DMS 273 treated with DMSO at 0.1 percent for 48 hours (cell line): ENCODE results near the gene TDRD9.

Source experiments
- DNase-seq: peaks from one replicate; lab custom pipeline; 2025; lab: John Stamatoyannopoulos, UW

Gene TDRD9

DNA sequence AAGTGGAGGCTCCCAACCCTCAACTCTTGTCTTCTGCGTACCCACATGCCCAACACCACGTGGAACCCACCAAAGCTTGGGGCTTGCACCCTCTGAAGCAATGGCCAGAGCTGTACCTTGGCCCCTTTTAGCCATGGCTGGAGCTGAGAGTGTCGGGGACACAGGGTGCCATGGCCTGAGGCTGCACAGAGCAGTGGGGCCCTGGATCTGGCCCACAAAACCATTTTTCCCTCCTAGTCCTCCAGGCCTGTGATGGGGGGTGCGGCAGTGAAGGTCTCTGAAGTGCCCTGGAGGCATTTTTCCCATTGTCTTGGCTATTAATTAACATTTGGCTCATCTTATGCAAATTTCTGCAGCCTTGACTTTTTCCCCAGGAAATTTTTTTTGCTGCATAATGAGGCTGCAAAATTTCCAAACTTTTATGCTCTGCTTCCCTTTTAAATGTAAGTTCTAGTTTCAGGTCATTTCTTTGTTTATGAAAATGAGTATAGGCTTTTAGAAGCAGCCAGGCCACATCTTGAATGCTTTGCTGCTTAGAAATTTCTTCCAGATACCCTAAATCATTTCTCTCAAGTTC lies 138.6 kb downstream of the TDRD9 start:
- no peak for DNase-seq

GRCh38 chr14:104069541-104069940 lies 141.3 kb downstream of the TDRD9 start:
- DNase-seq, result no peak

GRCh38 chr14:104072586-104072985 lies 144.3 kb downstream of the TDRD9 start:
- DNase-seq, result no peak

GRCh38 chr14:104073764-104074163 lies 145.5 kb downstream of the TDRD9 start:
- no peak for DNase-seq

- no peak for DNase-seq
These were observed 147.4 kb downstream of the TDRD9 start for GRCh38 chr14:104075530-104076151.

DNA sequence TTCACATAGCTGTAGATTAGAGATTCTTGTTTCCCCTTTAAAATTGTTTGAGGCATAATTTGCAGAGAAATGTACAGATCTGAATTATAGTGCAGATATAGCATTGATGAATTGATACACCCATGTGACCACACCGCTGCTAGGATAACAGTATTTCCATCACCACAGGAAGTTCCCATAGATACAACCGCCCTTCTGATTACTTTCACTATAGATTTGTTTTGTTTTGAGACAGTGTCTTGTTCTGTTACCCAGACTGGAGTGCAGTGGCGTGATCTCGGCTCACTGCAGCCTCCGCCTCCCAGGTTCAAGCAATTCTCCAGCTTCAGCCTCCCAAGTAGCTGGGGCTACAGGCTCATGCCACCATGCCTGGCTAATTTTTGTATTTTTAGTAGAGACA lies 148.5 kb downstream of the TDRD9 start:
- no peak for DNase-seq

DNA sequence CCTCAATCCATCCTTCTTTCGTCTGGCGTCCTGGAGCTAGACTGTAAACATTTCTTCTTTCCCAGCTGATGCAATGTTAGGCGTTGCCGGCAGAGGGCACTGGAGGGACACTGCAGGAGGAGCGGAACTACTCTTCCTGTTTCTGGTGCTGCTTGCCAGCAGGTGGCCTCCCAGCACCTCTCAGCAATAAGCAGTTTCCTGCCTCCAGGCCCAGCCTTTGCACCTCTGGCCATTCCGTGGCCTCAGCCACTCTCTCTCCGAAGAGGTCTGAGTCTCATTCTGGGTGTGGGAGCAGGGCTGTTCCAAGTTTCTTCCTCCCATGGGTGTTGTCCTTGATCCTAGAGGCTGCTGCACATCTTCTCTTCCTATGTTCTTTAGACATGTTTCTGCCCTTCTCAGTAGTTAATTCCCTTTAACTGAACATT lies 149.8 kb downstream of the TDRD9 start:
- DNase-seq, result peak; percentile 73

DNA sequence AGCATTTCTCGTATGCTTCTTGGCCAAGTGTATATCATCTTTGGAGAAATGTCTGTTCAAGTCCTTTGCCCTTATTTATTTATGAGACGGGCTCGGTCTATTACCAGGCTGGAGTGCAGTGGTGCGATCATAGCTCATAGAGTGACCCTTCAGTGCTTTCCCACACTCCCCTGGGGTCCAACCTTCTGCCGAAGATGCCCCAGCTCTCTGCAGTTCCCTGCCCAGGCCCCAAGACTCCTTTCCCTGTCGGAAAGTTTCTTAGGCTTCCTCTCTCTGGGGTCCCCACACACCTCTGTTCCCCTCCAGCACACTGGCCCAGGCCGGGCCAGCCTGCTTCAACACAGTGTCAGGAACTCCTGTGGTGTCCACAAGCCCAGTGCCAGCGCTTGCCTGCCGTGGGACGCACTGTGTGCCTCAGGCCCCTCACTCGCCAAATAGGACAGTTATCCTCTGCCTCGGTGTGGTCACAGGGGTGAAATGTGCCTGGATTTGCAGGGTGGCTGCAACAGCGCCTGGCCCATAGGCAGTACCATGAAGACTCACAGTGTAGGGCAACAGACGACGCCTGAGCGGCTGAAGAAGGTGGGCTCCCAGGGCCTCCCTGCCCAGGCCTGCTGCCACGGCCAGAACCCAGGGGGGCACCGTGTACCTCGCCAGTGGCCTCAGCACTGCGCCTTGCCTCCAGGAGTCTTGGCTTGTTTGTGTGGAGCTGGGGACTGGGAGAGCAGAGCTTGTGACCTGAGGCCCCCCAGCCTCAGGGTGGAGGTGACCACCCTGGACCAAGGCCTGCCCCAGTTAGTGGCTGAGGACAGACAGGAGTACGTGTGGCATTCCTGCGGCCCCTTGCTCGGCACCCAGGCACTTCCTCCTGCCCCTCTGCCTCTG lies 152.4 kb downstream of the TDRD9 start:
- DNase-seq, result no peak

GRCh38 chr14:104081261-104081835 lies 153.1 kb downstream of the TDRD9 start:
- no peak for DNase-seq

DNA sequence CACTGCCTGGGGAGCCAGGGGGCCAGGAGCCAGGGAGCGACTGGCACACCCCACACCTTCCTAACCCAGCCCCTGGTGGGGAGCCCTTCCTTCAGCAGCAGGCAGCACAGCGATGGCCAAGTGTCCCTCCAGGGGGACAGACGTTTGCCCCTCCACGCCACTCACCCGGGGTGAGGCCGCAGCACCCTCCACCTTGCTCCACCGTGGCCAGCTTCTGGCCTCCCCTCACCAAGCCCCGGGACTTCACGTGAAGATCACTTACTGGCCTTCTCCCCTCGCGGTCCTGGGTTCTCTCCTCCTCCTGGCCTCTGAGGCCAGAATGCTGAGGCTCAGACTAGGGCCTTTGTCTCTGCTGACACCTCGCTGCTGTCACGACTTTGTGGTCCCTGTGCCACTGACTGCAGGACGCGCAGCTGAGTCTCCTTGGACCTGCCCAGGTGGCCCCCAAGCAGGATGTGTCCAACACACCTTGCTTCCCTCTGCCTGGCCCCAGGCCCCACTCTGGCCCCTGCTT lies 153.8 kb downstream of the TDRD9 start:
- DNase-seq, result no peak

GRCh38 chr14:104082807-104083206 lies 154.6 kb downstream of the TDRD9 start:
- no peak for DNase-seq

DNA sequence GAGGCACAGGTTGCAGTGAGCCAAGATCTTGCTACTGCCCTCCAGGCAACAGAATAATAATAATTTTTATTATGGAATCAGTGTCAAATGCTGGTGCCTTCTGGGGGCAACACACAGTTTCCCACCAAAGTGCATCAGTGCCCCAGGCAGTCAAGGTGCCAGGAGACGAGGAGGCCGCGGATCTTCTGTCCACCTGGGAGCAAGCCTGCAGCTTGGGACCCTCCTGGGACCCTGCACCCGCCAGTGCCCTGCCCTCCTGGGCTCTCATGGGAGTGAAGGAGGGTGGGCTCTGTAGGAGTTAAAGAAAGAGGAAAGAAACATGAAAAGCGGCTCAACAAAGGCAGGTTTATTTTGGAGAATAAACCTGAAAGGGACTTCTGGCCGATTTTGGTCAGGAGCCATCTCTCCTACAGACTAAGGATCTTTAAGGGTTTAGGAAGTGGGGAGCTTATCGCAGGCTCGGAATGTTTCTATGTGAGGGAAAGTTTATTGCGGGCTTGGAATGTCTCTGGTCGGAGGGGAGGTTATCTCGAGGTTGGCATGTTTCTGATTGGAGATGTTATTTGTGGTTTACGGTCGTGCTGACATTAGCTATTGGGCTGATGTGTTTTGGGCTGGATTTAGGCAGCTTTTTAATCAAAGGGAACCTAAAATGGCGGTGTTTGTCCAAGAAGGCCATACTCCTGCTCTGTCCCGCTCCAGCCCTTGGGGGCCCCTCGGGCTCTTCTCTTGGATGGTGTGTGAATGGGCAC lies 156.2 kb downstream of the TDRD9 start:
- DNase-seq, result no peak

GRCh38 chr14:104085032-104085888 lies 157.0 kb downstream of the TDRD9 start, which contains the start of gene ASPG:
TSS of gene ASPG (plus strand) at chr14:104085700. CDS start at chr14:104085771, 71 bp downstream.
- no peak for DNase-seq

- no peak for DNase-seq
These were observed 157.6 kb downstream of the TDRD9 start for GRCh38 chr14:104085889-104086201.

DNA sequence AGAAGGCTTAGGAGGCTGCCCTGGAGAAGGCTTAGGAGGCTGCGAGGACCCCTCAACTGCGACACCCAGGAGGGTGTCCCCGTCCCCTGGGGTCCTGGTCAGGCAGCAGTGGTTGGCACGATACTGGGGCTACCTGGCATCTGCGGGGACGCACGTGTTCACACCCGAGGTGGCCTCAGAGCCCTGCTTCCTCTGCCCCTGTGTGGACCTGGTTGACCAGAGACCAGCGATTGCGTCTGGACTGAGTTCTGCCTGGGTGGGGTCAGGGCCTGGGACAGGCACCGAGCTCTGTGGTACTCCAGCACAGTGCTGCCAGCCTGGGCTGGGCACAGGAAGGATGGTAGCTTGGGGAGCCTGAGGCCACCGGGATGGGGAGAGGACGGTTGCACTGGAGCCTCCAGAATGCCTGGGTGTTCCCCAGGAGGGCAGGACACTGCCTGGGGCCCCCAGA lies 158.0 kb downstream of the TDRD9 start:
- DNase-seq, result no peak

DNA sequence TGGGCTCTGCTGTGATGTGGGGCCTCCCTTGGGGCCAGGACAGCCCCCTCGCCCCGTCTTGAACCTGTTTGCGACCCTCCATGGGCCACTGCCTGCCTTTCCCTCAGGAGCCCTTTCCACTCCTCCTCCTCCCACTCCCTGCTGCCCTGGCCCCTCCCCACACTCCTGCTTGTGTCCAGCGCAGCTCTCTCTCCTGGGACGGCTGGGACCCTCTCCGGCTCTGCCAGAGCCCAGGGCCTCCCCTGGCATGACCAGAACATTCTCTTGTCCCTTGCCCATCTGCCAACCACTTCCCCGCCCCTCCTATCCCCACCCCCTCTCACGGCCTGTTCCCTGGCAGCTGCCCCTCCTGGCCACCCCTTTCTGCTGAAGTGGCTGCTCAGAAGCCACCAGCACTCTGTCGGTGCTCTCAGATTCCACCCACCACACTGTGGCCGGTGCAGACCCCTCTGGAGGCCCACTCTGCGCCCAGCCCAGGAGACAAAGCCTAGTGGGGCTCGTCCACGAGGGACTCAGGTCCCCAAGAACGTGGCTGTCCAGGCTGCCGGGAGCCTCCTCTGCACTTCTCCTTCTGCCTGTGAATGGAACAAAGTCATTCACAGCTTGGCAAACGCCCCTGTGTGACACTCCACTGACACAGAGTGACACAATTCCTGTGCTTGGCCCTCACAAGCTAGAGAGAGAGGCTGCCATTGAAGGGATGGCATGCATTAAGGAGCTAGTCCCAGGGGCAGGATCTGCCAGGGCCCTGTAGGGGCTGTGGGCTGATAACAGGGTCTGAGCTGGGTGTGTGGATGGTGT lies 158.6 kb downstream of the TDRD9 start:
- DNase-seq, result no peak

DNA sequence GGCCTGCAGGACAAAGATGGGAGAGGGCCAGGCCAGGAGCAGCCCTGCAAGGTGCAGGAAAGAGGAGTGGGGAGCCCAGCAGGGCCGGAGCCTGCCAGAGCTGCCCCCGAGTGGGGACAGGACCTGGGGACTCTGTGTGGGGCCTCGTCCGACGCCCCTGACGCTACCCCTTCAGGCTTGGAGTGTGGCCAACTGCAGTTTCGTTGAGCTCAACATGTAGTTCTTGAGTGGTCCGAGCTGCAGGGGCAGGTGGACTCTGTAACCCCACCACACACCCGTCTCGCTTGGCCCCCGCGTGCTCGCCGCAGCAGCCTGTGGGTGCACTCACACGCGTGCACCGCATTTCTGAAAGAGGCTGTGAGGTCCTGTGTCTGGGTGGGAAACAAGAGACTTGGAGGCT lies 159.2 kb downstream of the TDRD9 start:
- DNase-seq, result no peak

GRCh38 chr14:104087981-104088850 lies 160.0 kb downstream of the TDRD9 start:
- no peak for DNase-seq
